Ovary (tissue), 3 donors: Measurements from ENCODE around the gene MCM3AP.

Source experiments
- EP300 ChIP-seq: sonication (generic); formaldehyde crosslinking; IDR thresholded peaks from one replicate; pipeline ENCODE4 v1.6.1; 2017; ENCODE audit warnings: antibody characterized with exemption
- POLR2A ChIP-seq: fragments of 450-650 bp; IDR thresholded peaks from one replicate; pipeline ENCODE4 v1.6.1; 2017; ENCODE audit warnings: antibody characterized with exemption, mild to moderate bottlenecking, moderate library complexity
- TF ChIP-seq, protein P1 (sequence below), 3 donors: fragments of 450-650 bp in 2 of 3; fragments of 200-600 bp in 1 of 3; IDR thresholded peaks; one replicate each; pipeline versions ENCODE4 v1.5.1 to v1.8.0; 2016 to 2022; ENCODE audit warnings: antibody characterized with exemption in 3 of 3, mild to moderate bottlenecking in 1 of 3
- donor health status: DM: no; HTN: no; CAD: no.

DNA sequence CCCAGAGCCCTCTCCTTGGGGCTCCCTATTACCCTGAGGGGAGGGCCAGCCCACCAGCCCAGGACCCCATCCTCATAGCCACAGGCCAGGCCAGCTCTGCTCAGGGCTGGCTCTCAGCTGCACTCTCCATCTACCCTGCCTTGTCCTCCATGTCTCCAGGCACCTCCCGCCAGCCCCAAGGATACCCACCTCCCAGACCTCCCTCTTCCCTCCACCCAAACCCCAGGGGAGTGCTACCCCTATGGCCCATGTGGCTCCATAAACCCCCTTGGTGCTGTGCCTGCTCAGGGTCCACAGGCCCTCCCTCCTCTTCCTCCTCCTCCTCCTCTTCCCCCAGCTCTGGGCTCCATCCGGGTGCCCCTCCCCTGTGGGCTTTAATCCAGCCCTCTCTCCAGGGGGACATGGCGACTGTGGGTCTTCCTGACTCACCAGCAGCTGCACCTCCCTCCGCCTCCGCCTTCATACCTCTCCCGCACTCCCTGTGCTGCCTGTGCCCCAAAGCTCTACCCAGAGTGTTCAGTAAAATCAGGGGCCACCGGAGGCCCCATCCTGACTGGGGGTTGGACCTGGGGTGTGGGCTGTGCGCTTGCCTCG lies 9.9 kb upstream of the MCM3AP start:
- TF ChIP-seq, protein P1, sequence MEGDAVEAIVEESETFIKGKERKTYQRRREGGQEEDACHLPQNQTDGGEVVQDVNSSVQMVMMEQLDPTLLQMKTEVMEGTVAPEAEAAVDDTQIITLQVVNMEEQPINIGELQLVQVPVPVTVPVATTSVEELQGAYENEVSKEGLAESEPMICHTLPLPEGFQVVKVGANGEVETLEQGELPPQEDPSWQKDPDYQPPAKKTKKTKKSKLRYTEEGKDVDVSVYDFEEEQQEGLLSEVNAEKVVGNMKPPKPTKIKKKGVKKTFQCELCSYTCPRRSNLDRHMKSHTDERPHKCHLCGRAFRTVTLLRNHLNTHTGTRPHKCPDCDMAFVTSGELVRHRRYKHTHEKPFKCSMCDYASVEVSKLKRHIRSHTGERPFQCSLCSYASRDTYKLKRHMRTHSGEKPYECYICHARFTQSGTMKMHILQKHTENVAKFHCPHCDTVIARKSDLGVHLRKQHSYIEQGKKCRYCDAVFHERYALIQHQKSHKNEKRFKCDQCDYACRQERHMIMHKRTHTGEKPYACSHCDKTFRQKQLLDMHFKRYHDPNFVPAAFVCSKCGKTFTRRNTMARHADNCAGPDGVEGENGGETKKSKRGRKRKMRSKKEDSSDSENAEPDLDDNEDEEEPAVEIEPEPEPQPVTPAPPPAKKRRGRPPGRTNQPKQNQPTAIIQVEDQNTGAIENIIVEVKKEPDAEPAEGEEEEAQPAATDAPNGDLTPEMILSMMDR (IDR thresholded peaks at IDR 0.05) = no peak
- TF ChIP-seq EP300 = no peak
- TF ChIP-seq POLR2A = no peak
